PC-9 (cell line): ENCODE data around the gene TCAP. TPM values are rescaled to one million over a fixed set of nuclear protein-coding genes. Genes with fewer than 3 reads are reported as not detected.

Source experiments
- BruUV-seq: library from RNA; stranded (reverse); fragments of 400-500 nt; replicated peaks from 2 replicates; lab custom pipeline; 2021; lab: Mats Ljungman, UMichigan
- CTCF ChIA-PET: fragments of 300-600 bp; sonication (Branson Sonifier 250); formaldehyde crosslinking; loops from one replicate; lab custom pipeline; 2022; ENCODE audit warnings: antibody characterized with exemption; lab: Charles Lee
- POLR2A ChIA-PET: fragments of 300-600 bp; sonication (Branson Sonifier 250); formaldehyde crosslinking; loops from one replicate; lab custom pipeline; 2022; ENCODE audit warnings: antibody characterized with exemption; ENCODE audit not compliant: unreplicated experiment; lab: Charles Lee
- DNase-seq, 2 experiments: peaks; one replicate each; pipeline versions ENCODE4 v3.0.0 to v3.0.0-alpha.2; 2015 to 2022; ENCODE audit warnings: mixed read lengths in 1 of 2
- H2AFZ ChIP-seq: fragments of 200-600 bp; sonication (generic); 2 replicates; pipeline ENCODE4 v1.8.1; 2017; ENCODE audit warnings: antibody characterized with exemption
- H3F3A ChIP-seq: fragments of 200-600 bp; sonication (generic); 2 replicates; pipeline ENCODE4 v1.8.1; 2017; ENCODE audit warnings: antibody characterized with exemption, mild to moderate bottlenecking, low read depth; ENCODE audit not compliant: insufficient read depth
- H3K27ac ChIP-seq: fragments of 200-600 bp; sonication (generic); 2 replicates; pipeline ENCODE4 v1.6.1; 2016; ENCODE audit warnings: mixed run types
- H3K27me3 ChIP-seq: fragments of 200-600 bp; sonication (generic); 2 replicates; pipeline ENCODE4 v1.6.1; 2016; ENCODE audit warnings: low read depth, mixed run types; ENCODE audit not compliant: insufficient read depth
- H3K36me3 ChIP-seq: fragments of 200-600 bp; sonication (generic); 2 replicates; pipeline ENCODE4 v1.6.1; 2016; ENCODE audit warnings: low read depth, mixed run types
- H3K4me1 ChIP-seq: fragments of 200-600 bp; sonication (generic); replicated peaks from 2 replicates; pipeline ENCODE4 v1.6.1; 2016; ENCODE audit warnings: mixed run types; ENCODE audit not compliant: insufficient read depth
- H3K4me2 ChIP-seq: fragments of 200-600 bp; sonication (generic); 2 replicates; pipeline ENCODE4 v1.6.1; 2017; ENCODE audit warnings: mixed run types
- H3K4me3 ChIP-seq: fragments of 200-600 bp; sonication (generic); 2 replicates; pipeline ENCODE4 v1.6.1; 2016; ENCODE audit warnings: mixed run types
- H3K79me2 ChIP-seq: fragments of 200-600 bp; sonication (generic); 2 replicates; pipeline ENCODE4 v1.6.1; 2017; ENCODE audit warnings: low read depth, mixed run types
- H3K9me2 ChIP-seq: fragments of 200-600 bp; sonication (generic); 2 replicates; pipeline ENCODE4 v1.8.1; 2017; ENCODE audit warnings: mild to moderate bottlenecking; ENCODE audit not compliant: insufficient read depth
- H3K9me3 ChIP-seq: fragments of 200-600 bp; sonication (generic); 2 replicates; pipeline ENCODE4 v1.8.1; 2016; ENCODE audit warnings: low read depth; ENCODE audit not compliant: insufficient read depth
- H4K20me1 ChIP-seq: fragments of 200-600 bp; sonication (generic); 2 replicates; pipeline ENCODE4 v1.8.1; 2017; ENCODE audit not compliant: insufficient read depth
- EZH2 ChIP-seq: fragments of 200-600 bp; sonication (generic); IDR thresholded peaks from 2 replicates; pipeline ENCODE4 v1.8.0; 2017; ENCODE audit warnings: antibody characterized with exemption, low read depth
- intact Hi-C: fragments of 100-400 bp; cut with micrococcal nuclease; formaldehyde crosslinking; loops from one replicate; pipeline ENCODE4 v1.10.0; 2022; ENCODE audit not compliant: unreplicated experiment
- total RNA-seq: library from RNA; stranded (reverse); gene quantifications from 2 replicates; pipeline ENCODE4 v1.2.3, GENCODE V29; 2021
- TF ChIP-seq, protein P1 (sequence below): fragments of 200-600 bp; sonication (generic); conservative IDR thresholded peaks from 2 replicates; pipeline ENCODE4 v1.6.1; 2017; ENCODE audit warnings: mixed run types, antibody characterized with exemption, mild to moderate bottlenecking, moderate library complexity

Gene TCAP
- total RNA-seq, 1 experiment from 2014 or later, result 1.6 TPM

DNA sequence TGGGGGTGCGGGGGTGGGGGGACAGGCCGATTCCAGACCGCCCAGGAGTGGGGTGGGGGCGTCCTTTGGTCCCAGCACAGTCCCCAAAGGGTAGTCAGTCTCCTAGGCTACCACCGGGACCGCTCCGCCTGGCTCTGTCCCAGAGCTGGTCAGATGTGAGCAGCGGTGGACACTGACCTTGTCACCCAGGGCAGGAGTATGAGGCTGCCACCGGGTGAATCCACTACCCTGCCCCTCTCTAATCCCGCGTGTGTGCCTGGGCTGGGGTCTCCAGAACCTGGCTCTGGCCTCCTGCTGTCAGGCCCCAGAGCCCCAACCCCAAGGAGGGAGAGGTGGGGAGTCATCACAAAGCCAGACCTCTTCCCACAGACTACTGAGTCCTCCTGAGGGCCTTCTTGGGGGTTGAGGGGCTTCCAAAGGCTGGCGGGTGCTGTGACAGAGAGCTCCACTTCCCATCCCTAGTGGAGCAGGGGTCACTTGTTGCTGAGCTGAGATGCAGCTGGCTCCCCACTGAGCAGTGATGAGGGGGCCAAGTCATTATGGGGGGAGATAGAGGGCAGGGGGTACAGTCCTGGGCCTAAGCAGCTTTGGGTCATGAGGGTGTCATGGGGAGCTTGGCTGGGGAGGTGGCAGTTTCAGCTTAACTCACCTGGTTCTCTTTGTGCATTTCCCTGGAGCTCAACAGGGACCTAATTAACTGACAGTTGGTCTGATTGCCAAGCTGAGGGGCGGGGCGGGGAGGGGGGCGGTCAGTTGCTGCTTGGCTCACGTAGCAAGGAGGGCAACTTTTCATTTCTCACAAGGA is 37.2 kb upstream of the TCAP start:
- ChIA-PET CTCF (interaction anchor here (0.7 kb wide), 1 partner anchor 412 kb away, joined by 11 read pairs; no protein-coding TSS in a partner anchor), POLR2A (interaction anchor here (0.6 kb wide), 2 partner anchors 7 to 368 kb away, joined by 4 read pairs; no protein-coding TSS in a partner anchor)
- Histone ChIP-seq H3K4me1 (peaks cover 34% of the 10 kb centered on the region), H3K9me2 (no peaks in the 10 kb centered on the region), H3K36me3 (no peaks in the 10 kb centered on the region), H3K27ac (no peak overlapping the region), H3K9me3 (no peaks in the 10 kb centered on the region), H4K20me1 (no peaks in the 10 kb centered on the region), H3K4me3 (no peak overlapping the region), H2AFZ (no peak overlapping the region), H3F3A (peaks cover 14% of the 10 kb centered on the region; the same call in 1 of the 2 replicates), H3K4me2 (no peak overlapping the region), H3K79me2 (no peaks in the 10 kb centered on the region), H3K27me3 (no peaks in the 10 kb centered on the region)
- no peak for DNase-seq
- TF ChIP-seq, protein P1, sequence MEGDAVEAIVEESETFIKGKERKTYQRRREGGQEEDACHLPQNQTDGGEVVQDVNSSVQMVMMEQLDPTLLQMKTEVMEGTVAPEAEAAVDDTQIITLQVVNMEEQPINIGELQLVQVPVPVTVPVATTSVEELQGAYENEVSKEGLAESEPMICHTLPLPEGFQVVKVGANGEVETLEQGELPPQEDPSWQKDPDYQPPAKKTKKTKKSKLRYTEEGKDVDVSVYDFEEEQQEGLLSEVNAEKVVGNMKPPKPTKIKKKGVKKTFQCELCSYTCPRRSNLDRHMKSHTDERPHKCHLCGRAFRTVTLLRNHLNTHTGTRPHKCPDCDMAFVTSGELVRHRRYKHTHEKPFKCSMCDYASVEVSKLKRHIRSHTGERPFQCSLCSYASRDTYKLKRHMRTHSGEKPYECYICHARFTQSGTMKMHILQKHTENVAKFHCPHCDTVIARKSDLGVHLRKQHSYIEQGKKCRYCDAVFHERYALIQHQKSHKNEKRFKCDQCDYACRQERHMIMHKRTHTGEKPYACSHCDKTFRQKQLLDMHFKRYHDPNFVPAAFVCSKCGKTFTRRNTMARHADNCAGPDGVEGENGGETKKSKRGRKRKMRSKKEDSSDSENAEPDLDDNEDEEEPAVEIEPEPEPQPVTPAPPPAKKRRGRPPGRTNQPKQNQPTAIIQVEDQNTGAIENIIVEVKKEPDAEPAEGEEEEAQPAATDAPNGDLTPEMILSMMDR, result no peak
- no TSS peak for BruUV-seq
- intact Hi-C loops, result no loop called here

DNA sequence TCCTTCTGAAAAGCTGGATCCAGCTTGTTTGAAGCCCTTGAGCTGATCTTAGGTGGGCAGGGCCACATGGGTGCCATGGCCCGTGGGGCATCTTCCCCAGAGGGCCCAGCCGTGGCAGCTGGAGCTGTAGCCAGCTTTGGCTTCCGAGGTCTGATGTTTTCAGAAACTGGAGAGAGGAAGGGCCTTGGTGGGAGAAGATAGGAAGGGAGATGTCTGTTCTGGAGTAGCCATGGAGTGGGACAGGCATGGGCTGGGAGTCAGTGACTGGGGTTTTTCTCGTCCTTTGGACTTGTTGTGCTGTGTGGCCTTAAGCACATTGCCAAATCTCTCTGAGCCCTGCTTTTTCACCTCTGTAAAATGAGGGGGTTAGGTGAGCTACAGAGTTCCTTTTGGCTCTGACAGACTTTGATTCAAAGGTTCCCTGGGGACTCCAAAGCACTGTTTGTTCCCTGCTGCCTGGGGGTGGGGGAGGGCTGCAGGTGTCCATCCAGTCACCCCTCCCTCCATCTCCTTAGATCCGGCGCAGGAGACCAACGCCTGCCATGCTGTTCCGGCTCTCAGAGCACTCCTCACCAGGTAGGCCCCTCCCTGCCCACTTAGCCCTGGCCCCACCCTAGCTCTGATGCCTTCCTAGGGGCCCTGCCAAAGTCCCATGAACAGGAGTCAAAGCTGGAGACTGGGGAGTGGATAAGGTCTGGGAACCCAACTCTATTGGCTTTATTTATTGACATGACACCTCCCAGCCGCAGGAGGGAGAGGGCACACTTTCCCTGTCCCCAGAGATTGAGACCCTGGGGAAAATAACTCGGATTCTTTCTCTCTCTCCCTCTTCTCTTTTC is 36.3 kb upstream of the TCAP start:
- TF ChIP-seq, protein P1, result no peak
- no peak for TF ChIP-seq EZH2
- H3F3A ChIP-seq, result peaks cover 9% of the 10 kb centered on the region; the same call in 1 of the 2 replicates
- H3K4me1 ChIP-seq, result peaks cover 25% of the 10 kb centered on the region
- DNase-seq, result no peak
- no TSS peak for BruUV-seq
- intact Hi-C loops, result no loop called here
- H3K4me3 ChIP-seq, result no peak overlapping the region
- H2AFZ ChIP-seq, result no peak overlapping the region
- H3K9me2 ChIP-seq, result no peaks in the 10 kb centered on the region
- no peak overlapping the region for H3K27ac ChIP-seq
- no peaks in the 10 kb centered on the region for H4K20me1 ChIP-seq
- no peaks in the 10 kb centered on the region for H3K36me3 ChIP-seq
- H3K4me2 ChIP-seq, result no peak overlapping the region
- no peaks in the 10 kb centered on the region for H3K27me3 ChIP-seq
- CTCF ChIA-PET, result no interaction called here
- POLR2A ChIA-PET, result no interaction called here
- no peaks in the 10 kb centered on the region for H3K79me2 ChIP-seq
- no peaks in the 10 kb centered on the region for H3K9me3 ChIP-seq

DNA sequence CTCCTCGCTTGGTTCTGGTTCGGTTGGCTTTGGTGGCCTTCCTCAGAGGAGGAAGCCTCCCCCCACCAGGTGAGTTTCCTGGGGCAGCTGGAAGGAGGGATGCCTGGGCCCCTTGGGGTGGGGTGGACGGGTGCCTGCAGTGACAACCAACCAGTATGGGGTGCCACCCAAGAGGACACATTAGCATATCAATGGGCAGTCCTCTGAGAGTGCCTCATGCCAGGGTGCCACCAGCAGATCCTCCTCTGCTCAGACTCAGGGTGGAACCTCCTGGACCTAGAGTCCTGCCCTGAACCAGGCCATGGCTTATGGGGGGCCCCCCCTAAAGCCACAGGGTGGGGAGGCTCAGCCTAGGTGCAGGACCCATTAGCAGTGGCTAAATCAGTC is 35.7 kb upstream of the TCAP start:
- H3K9me2 ChIP-seq, result no peaks in the 10 kb centered on the region
- H3K27me3 ChIP-seq, result no peaks in the 10 kb centered on the region
- H3K27ac ChIP-seq, result no peak overlapping the region
- POLR2A ChIA-PET, result no interaction called here
- H3F3A ChIP-seq, result peaks cover 8% of the 10 kb centered on the region; the same call in 1 of the 2 replicates
- H3K4me3 ChIP-seq, result no peak overlapping the region
- H3K4me1 ChIP-seq, result peaks cover 25% of the 10 kb centered on the region
- H2AFZ ChIP-seq, result no peak overlapping the region
- no peak for TF ChIP-seq EZH2
- TF ChIP-seq, protein P1, result no peak
- no peak for DNase-seq
- no peaks in the 10 kb centered on the region for H3K36me3 ChIP-seq
- H3K9me3 ChIP-seq, result no peaks in the 10 kb centered on the region
- no peaks in the 10 kb centered on the region for H3K79me2 ChIP-seq
- no TSS peak for BruUV-seq
- intact Hi-C loops, result no loop called here
- no peak overlapping the region for H3K4me2 ChIP-seq
- CTCF ChIA-PET, result no interaction called here
- no peaks in the 10 kb centered on the region for H4K20me1 ChIP-seq
